WTC11 (cell line): Measurements from ENCODE around the gene UBN1. TPM values are rescaled to one million over a fixed set of nuclear protein-coding genes. Genes with fewer than 3 reads are reported as not detected.

ENCODE experiments used
- ATAC-seq: fragments of 200-7000 bp; cut with Tn5 transposase; 2 replicates; pipeline ENCODE4 v1.10.0; 2021; ENCODE audit warnings: mild to moderate bottlenecking, moderate library complexity
- CTCF ChIA-PET: fragments of 300-600 bp; sonication (Branson Sonifier 250); formaldehyde crosslinking; loops from one replicate; lab custom pipeline; 2021; ENCODE audit warnings: antibody characterized with exemption; lab: Charles Lee
- POLR2A ChIA-PET: fragments of 350-600 bp; sonication (Branson Sonifier 250); formaldehyde crosslinking; loops from one replicate; lab custom pipeline; 2021; ENCODE audit warnings: antibody characterized with exemption; lab: Charles Lee
- DNase-seq: peaks from one replicate; pipeline ENCODE4 v3.0.0; 2021; ENCODE audit warnings: low spot score
- H3K27ac Mint-ChIP-seq: 2 replicates; pipeline ENCODE4 v1.8.0; 2021; ENCODE audit warnings: mixed read lengths
- H3K27me3 Mint-ChIP-seq: 2 replicates; pipeline ENCODE4 v1.8.0; 2021; ENCODE audit warnings: low read depth, mild to moderate bottlenecking, moderate library complexity, mixed read lengths
- H3K36me3 Mint-ChIP-seq: 2 replicates; pipeline ENCODE4 v1.8.0; 2021; ENCODE audit warnings: mixed read lengths
- H3K4me1 Mint-ChIP-seq: 2 replicates; pipeline ENCODE4 v1.8.0; 2022; ENCODE audit warnings: mixed read lengths
- H3K4me3 Mint-ChIP-seq: 2 replicates; pipeline ENCODE4 v1.8.0; 2021; ENCODE audit warnings: mild to moderate bottlenecking, moderate library complexity, mixed read lengths
- H3K9me3 Mint-ChIP-seq: 2 replicates; pipeline ENCODE4 v1.8.0; 2021; ENCODE audit warnings: mixed read lengths
- AFF4 ChIP-seq: sonication (generic); formaldehyde crosslinking; IDR thresholded peaks from 2 replicates; pipeline ENCODE4 v1.8.1; 2023; ENCODE audit warnings: mild to moderate bottlenecking, missing genetic modification reagents, borderline replicate concordance
- ATF3 ChIP-seq: sonication (generic); formaldehyde crosslinking; conservative IDR thresholded peaks from 2 replicates; pipeline ENCODE4 v1.8.1; 2022; ENCODE audit warnings: mild to moderate bottlenecking, missing genetic modification reagents
- ATF6 ChIP-seq: sonication (generic); formaldehyde crosslinking; IDR thresholded peaks from 2 replicates; pipeline ENCODE4 v1.8.1; 2023; ENCODE audit warnings: mild to moderate bottlenecking, missing genetic modification reagents
- FOXJ3 ChIP-seq: sonication (generic); formaldehyde crosslinking; IDR thresholded peaks from 2 replicates; pipeline ENCODE4 v1.9.0; 2021; ENCODE audit warnings: missing genetic modification reagents, mild to moderate bottlenecking, borderline replicate concordance
- IRF1 ChIP-seq: sonication (generic); formaldehyde crosslinking; IDR thresholded peaks from 2 replicates; pipeline ENCODE4 v1.8.0; 2023; ENCODE audit warnings: missing genetic modification reagents
- JAZF1 ChIP-seq: fragments of 250-450 bp; sonication (Bioruptor Pico); IDR thresholded peaks from 2 replicates; pipeline ENCODE4 v1.9.0; 2021; ENCODE audit warnings: moderate library complexity, mild to moderate bottlenecking, inconsistent platforms
- MYBL2 ChIP-seq: sonication (generic); formaldehyde crosslinking; IDR thresholded peaks from 2 replicates; pipeline ENCODE4 v1.8.1; 2023; ENCODE audit warnings: mild to moderate bottlenecking, moderate library complexity, missing genetic modification reagents
- NFYB ChIP-seq: sonication (generic); formaldehyde crosslinking; conservative IDR thresholded peaks from 2 replicates; pipeline ENCODE4 v1.8.0; 2022; ENCODE audit warnings: low read depth, missing genetic modification reagents
- NR2C2 ChIP-seq: sonication (generic); formaldehyde crosslinking; IDR thresholded peaks from 2 replicates; pipeline ENCODE4 v1.8.0; 2022; ENCODE audit warnings: mild to moderate bottlenecking, missing genetic modification reagents
- RELA ChIP-seq: sonication (generic); formaldehyde crosslinking; IDR thresholded peaks from 2 replicates; pipeline ENCODE4 v1.8.1; 2022; ENCODE audit warnings: missing genetic modification reagents, mild to moderate bottlenecking, borderline replicate concordance
- SMAD3 ChIP-seq: sonication (generic); formaldehyde crosslinking; IDR thresholded peaks from 2 replicates; pipeline ENCODE4 v1.8.0; 2022; ENCODE audit warnings: missing genetic modification reagents, mild to moderate bottlenecking, borderline replicate concordance
- TP53 ChIP-seq: sonication (generic); formaldehyde crosslinking; IDR thresholded peaks from 2 replicates; pipeline ENCODE4 v1.8.1; 2023; ENCODE audit warnings: mild to moderate bottlenecking, missing genetic modification reagents
- ZBTB21 ChIP-seq: sonication (generic); formaldehyde crosslinking; IDR thresholded peaks from 2 replicates; pipeline ENCODE4 v1.8.1; 2023; ENCODE audit warnings: mild to moderate bottlenecking, missing genetic modification reagents, borderline replicate concordance
- ZNF219 ChIP-seq: sonication (generic); formaldehyde crosslinking; IDR thresholded peaks from 2 replicates; pipeline ENCODE4 v1.8.0; 2023; ENCODE audit warnings: missing genetic modification reagents, mild to moderate bottlenecking, borderline replicate concordance
- ZNF263 ChIP-seq: sonication (generic); formaldehyde crosslinking; IDR thresholded peaks from 2 replicates; pipeline ENCODE4 v1.8.1; 2022; ENCODE audit warnings: low read depth, mild to moderate bottlenecking, moderate library complexity, missing genetic modification reagents
- total RNA-seq: library from RNA; stranded (reverse); gene quantifications from 3 replicates; pipeline ENCODE4 v1.2.3, GENCODE V29; 2021
- TF ChIP-seq, protein P1 (sequence below): sonication (generic); formaldehyde crosslinking; IDR thresholded peaks from 2 replicates; pipeline ENCODE4 v1.8.0; 2023; ENCODE audit warnings: missing genetic modification reagents, mild to moderate bottlenecking, borderline replicate concordance
- TF ChIP-seq, protein P2 (sequence below): sonication (generic); formaldehyde crosslinking; IDR thresholded peaks from 2 replicates; pipeline ENCODE4 v1.8.1; 2022; ENCODE audit warnings: mild to moderate bottlenecking, moderate library complexity, missing genetic modification reagents

The UBN1 gene
- total RNA-seq, 1 experiment from 2014 or later = 38.5 TPM

DNA sequence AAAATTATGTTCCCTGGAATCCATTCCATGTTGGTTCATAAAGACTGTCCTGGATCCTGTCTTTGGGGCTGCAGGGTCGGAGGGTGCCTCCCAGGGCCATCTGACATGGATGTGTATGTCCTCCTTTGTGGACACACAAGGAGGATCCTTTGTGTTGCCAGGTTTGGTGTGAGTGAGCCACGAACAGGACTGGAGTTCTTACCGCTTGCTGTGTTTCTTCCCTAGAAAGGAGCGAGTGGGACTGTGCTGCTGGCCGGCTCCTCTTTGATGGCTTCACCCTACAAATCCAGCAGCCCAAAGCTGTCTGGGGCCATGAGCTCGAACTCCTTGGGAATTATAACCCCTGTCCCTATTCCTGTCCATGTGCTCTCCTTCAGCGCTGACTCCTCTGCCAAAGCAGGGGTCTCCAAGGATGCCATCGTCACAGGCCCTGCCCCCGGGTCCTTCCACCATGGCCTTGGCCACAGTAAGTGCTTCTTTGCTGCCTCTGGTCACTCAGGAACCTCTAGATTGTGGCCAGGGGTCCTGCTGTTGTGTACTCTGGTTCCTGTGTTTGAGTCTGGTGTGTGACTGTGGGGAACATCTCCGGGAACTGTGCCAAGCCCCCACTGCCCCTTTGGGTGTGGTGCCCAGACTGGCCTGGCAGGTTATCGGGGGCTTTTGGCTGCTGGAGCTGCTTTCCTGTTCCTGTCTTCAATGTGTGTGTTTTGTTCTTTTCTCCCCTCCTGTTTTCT lies 29.5 kb downstream of the UBN1 start:
- Mint-ChIP-seq H3K9me3 (no peaks in the 10 kb centered on the region), H3K27me3 (no peaks in the 10 kb centered on the region), H3K36me3 (peaks cover 59% of the 10 kb centered on the region), H3K27ac (no peak overlapping the region; the same call in 1 of the 2 replicates), H3K4me1 (no peaks in the 10 kb centered on the region), H3K4me3 (no peak overlapping the region)
- ChIA-PET CTCF (no interaction called here), POLR2A (no interaction called here)
- no peak for DNase-seq
- no peak for ATAC-seq
- no peak for TF ChIP-seq RELA (CRISPR knock-in tag)
- TF ChIP-seq TP53 (CRISPR knock-in tag) = no peak
- TF ChIP-seq, protein P1, sequence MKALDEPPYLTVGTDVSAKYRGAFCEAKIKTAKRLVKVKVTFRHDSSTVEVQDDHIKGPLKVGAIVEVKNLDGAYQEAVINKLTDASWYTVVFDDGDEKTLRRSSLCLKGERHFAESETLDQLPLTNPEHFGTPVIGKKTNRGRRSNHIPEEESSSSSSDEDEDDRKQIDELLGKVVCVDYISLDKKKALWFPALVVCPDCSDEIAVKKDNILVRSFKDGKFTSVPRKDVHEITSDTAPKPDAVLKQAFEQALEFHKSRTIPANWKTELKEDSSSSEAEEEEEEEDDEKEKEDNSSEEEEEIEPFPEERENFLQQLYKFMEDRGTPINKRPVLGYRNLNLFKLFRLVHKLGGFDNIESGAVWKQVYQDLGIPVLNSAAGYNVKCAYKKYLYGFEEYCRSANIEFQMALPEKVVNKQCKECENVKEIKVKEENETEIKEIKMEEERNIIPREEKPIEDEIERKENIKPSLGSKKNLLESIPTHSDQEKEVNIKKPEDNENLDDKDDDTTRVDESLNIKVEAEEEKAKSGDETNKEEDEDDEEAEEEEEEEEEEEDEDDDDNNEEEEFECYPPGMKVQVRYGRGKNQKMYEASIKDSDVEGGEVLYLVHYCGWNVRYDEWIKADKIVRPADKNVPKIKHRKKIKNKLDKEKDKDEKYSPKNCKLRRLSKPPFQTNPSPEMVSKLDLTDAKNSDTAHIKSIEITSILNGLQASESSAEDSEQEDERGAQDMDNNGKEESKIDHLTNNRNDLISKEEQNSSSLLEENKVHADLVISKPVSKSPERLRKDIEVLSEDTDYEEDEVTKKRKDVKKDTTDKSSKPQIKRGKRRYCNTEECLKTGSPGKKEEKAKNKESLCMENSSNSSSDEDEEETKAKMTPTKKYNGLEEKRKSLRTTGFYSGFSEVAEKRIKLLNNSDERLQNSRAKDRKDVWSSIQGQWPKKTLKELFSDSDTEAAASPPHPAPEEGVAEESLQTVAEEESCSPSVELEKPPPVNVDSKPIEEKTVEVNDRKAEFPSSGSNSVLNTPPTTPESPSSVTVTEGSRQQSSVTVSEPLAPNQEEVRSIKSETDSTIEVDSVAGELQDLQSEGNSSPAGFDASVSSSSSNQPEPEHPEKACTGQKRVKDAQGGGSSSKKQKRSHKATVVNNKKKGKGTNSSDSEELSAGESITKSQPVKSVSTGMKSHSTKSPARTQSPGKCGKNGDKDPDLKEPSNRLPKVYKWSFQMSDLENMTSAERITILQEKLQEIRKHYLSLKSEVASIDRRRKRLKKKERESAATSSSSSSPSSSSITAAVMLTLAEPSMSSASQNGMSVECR (CRISPR knock-in tag) = no peak
- TF ChIP-seq ZBTB21 (CRISPR knock-in tag) = no peak
- TF ChIP-seq ATF3 (CRISPR knock-in tag) = no peak
- TF ChIP-seq ATF6 = no peak
- no peak for TF ChIP-seq ZNF219 (CRISPR knock-in tag)
- no peak for TF ChIP-seq FOXJ3 (CRISPR knock-in tag)
- no peak for TF ChIP-seq NR2C2 (CRISPR knock-in tag)
- TF ChIP-seq, protein P2, sequence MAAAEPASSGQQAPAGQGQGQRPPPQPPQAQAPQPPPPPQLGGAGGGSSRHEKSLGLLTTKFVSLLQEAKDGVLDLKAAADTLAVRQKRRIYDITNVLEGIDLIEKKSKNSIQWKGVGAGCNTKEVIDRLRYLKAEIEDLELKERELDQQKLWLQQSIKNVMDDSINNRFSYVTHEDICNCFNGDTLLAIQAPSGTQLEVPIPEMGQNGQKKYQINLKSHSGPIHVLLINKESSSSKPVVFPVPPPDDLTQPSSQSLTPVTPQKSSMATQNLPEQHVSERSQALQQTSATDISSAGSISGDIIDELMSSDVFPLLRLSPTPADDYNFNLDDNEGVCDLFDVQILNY (CRISPR knock-in tag) = no peak
- TF ChIP-seq SMAD3 (CRISPR knock-in tag) = no peak
- TF ChIP-seq JAZF1 (CRISPR knock-in tag) = no peak
- no peak for TF ChIP-seq ZNF263 (CRISPR knock-in tag)
- TF ChIP-seq IRF1 = no peak
- no peak for TF ChIP-seq MYBL2
- TF ChIP-seq AFF4 (CRISPR knock-in tag) = no peak
- TF ChIP-seq NFYB (CRISPR knock-in tag) = no peak
